Neural crest cell (in vitro differentiated cells): ENCODE measurements around the gene RALGPS1. TPM values are rescaled to one million over a fixed set of nuclear protein-coding genes. Genes with fewer than 3 reads are reported as not detected.

Source experiments
- DNase-seq: peaks from one replicate; pipeline ENCODE4 v3.0.0; 2021; ENCODE audit warnings: low read depth, mixed read lengths, low spot score
- H3K27ac Mint-ChIP-seq: one replicate; pipeline ENCODE4 v1.8.0; 2021; ENCODE audit warnings: mild to moderate bottlenecking, mixed read lengths; ENCODE audit not compliant: unreplicated experiment
- H3K27me3 Mint-ChIP-seq: 2 replicates; pipeline ENCODE4 v1.8.0; 2021; ENCODE audit warnings: low read depth, mild to moderate bottlenecking, mixed read lengths
- H3K36me3 Mint-ChIP-seq: 2 replicates; pipeline ENCODE4 v1.8.0; 2021; ENCODE audit warnings: low read depth, mild to moderate bottlenecking, mixed read lengths
- H3K4me1 Mint-ChIP-seq: 2 replicates; pipeline ENCODE4 v1.8.0; 2021; ENCODE audit warnings: mixed read lengths
- H3K4me3 Mint-ChIP-seq: one replicate; pipeline ENCODE4 v1.8.0; 2021; ENCODE audit warnings: mild to moderate bottlenecking, mixed read lengths
- H3K9me3 Mint-ChIP-seq: 2 replicates; pipeline ENCODE4 v1.8.0; 2021; ENCODE audit warnings: mixed read lengths
- total RNA-seq: library from RNA; stranded (reverse); gene quantifications from 2 replicates; pipeline ENCODE4 v1.2.1, GENCODE V29; 2021
- TF ChIP-seq, protein P1 (sequence below): fragments of 200-600 bp; sonication (generic); conservative IDR thresholded peaks from 2 replicates; pipeline ENCODE4 v1.5.0; 2021; ENCODE audit warnings: antibody characterized with exemption, mild to moderate bottlenecking

Gene RALGPS1
- total RNA-seq, 1 donor from 2014 or later, result 11.7 TPM

DNA sequence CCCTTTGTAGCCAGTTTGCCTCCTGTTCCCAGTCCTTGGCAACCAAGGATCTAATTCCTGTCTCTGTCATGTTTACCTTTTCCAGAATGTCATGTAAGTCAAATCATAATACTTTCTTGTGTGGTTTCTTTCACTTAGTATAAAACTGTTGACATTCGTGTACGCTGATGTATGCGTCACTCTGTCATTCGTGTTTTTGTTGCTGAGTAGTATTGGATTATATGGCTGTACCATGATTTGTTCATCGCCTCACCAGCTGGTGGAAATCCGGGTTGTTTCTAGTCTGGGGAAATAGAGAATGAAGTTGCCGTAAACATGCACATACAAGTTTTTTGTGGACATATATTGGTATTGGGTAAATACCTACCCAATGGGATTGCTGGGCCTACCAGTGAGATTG, 110.5 kb downstream of the RALGPS1 start:
- Mint-ChIP-seq H3K27ac (no peak overlapping the region), H3K4me3 (no peak overlapping the region), H3K27me3 (no peaks in the 10 kb centered on the region), H3K4me1 (peaks cover 11% of the 10 kb centered on the region), H3K36me3 (no peaks in the 10 kb centered on the region), H3K9me3 (no peaks in the 10 kb centered on the region)
- no peak for DNase-seq
- TF ChIP-seq, protein P1, sequence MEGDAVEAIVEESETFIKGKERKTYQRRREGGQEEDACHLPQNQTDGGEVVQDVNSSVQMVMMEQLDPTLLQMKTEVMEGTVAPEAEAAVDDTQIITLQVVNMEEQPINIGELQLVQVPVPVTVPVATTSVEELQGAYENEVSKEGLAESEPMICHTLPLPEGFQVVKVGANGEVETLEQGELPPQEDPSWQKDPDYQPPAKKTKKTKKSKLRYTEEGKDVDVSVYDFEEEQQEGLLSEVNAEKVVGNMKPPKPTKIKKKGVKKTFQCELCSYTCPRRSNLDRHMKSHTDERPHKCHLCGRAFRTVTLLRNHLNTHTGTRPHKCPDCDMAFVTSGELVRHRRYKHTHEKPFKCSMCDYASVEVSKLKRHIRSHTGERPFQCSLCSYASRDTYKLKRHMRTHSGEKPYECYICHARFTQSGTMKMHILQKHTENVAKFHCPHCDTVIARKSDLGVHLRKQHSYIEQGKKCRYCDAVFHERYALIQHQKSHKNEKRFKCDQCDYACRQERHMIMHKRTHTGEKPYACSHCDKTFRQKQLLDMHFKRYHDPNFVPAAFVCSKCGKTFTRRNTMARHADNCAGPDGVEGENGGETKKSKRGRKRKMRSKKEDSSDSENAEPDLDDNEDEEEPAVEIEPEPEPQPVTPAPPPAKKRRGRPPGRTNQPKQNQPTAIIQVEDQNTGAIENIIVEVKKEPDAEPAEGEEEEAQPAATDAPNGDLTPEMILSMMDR, result no peak

DNA sequence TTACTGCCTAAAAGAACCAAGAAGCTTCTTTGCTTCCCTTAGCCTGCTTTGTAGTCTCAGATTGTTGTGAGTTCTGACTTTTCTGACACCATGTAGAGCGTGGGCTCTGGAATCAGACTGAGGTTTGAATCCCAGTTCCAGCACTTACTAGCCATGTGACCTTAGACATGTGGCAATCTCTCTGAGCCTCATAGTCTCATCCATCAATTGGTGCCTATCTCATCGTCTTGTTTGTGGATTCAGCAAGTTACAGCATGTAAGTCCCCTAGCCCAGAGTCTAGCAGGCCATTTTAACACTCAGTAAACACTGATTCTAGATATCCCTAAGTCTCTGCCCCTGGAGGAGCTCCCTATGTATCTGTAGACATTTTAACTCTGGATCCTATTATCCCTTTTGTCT, 113.1 kb downstream of the RALGPS1 start:
- Mint-ChIP-seq H3K36me3 (no peaks in the 10 kb centered on the region), H3K27me3 (no peaks in the 10 kb centered on the region), H3K4me1 (peaks cover 11% of the 10 kb centered on the region), H3K9me3 (no peaks in the 10 kb centered on the region), H3K4me3 (no peak overlapping the region), H3K27ac (no peak overlapping the region)
- TF ChIP-seq, protein P1, result no peak
- no peak for DNase-seq

DNA sequence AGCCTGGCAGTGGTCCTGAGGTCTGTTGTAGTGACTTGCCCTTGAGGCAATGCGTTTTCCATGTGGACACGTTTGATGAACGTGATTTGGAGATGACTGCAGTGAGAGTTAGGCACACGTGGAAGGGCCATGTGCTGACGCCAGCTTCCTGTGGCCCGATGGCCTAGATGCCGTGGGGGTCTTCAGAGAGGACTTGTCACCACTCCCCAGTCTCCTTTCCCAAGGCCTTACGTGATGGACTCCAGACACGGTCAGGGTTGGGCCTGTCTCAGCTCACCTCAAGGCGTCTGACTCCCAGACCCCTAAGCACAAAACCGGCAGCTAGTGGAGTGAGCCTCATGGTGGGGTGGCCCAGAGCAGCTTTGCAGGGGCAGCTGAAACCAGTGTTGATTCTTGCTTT, 115.0 kb downstream of the RALGPS1 start:
- Mint-ChIP-seq H3K9me3 (no peaks in the 10 kb centered on the region), H3K27ac (no peak overlapping the region), H3K4me1 (peaks cover 11% of the 10 kb centered on the region), H3K36me3 (no peaks in the 10 kb centered on the region), H3K27me3 (no peaks in the 10 kb centered on the region), H3K4me3 (no peak overlapping the region)
- DNase-seq, result no peak
- TF ChIP-seq, protein P1, result no peak

DNA sequence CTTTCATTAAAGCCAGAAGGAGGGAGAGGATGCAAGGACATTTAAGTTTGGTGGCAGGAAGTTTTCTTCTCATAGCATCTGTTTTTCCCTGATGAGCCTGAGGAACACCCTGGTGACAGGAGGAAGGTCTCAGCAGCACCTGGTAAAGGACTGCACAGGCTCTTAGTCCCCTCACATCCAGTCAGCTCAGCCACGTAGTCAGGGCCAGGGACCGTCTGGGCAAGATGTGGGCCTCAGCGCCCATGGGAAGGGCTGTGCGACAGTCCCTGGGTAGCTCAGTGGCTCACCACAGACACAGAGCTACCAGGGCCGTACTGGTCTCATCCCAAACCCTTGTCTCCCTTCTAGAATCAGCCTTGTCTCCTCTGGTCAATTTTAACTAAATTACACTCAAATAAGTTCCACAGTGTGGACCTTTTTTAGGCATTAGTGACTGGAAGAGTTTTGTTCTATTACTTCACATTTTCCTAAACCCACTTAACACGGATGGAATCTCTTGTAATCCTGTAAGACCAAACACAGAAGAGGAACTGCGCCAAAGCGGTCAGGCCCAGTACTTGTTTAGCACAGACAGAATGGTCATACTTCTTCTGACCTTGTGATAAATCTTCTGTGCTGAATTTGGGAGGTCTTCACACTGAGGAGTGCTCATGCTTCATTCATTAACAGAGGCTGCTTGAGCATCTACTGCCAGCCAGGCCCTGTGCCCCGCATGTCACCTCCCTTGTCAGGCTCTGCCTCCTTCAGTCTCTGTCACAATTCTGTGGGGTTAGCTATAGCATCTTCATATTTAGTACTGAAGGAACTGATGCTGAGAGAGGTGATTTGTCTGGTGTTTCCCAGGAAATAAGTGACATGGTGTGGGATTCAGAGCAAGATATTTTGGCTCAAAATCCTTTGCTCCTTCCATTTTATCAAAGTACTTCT, 116.5 kb downstream of the RALGPS1 start:
- DNase-seq, result no peak
- H3K27ac Mint-ChIP-seq, result no peak overlapping the region
- no peaks in the 10 kb centered on the region for H3K9me3 Mint-ChIP-seq
- H3K4me1 Mint-ChIP-seq, result peaks cover 11% of the 10 kb centered on the region
- H3K4me3 Mint-ChIP-seq, result no peak overlapping the region
- TF ChIP-seq, protein P1, result no peak
- H3K36me3 Mint-ChIP-seq, result no peaks in the 10 kb centered on the region
- no peaks in the 10 kb centered on the region for H3K27me3 Mint-ChIP-seq

DNA sequence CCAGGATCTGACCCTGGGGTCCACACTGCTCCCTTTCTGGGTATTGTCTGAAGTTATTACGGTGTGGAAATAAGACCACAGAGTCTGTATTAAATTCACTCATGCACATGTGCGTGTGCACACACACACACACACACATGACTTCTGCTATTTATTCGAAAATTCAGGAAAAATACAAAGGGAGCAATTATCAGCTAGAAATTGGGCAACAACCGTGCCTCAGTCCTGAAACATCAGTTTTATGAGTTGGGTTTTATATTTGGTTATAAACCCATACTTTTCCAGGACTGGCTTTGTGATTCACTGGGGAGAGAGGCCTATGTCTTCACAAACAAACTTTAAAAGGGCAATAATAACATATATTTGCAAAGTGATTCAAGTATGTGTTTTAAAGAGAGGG, 117.7 kb downstream of the RALGPS1 start:
- Mint-ChIP-seq H3K4me3 (no peak overlapping the region), H3K27me3 (no peaks in the 10 kb centered on the region), H3K9me3 (no peaks in the 10 kb centered on the region), H3K36me3 (no peaks in the 10 kb centered on the region), H3K4me1 (no peaks in the 10 kb centered on the region), H3K27ac (peak overlapping the region; percentile 57)
- TF ChIP-seq, protein P1, result no peak
- no peak for DNase-seq
